NCI-H1694 treated with DMSO at 0.1 percent for 48 hours (cell line): ENCODE results near the gene GDF15.
"Not testable (repeated sequence)": the region's sequence is repeated elsewhere in the genome, so short reads cannot be mapped to it uniquely, and the experiment has no call there.

Experiments used
- DNase-seq: peaks from one replicate; lab custom pipeline; 2025; lab: John Stamatoyannopoulos, UW

The GDF15 gene

DNA sequence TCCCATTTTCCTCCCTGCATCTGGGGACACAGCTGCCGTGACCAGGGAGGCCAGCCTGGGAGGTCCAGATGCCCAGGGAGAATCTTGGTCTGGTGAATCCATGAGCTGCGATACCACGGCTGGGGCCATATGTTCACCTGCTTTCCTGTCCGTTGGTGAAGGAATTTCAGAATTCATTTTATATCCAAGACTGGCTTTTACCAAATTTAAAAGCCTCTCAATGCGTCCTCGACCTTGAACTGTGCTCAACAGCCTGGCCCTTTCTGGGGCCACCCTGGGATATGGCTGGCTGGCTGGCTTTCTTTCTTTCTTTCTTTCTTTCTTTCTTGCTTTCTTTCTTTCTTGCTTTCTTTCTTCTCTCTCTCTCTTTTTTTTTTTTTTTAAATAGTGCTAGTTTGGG, 22.2 kb upstream of the GDF15 start:
- no peak for DNase-seq

DNA sequence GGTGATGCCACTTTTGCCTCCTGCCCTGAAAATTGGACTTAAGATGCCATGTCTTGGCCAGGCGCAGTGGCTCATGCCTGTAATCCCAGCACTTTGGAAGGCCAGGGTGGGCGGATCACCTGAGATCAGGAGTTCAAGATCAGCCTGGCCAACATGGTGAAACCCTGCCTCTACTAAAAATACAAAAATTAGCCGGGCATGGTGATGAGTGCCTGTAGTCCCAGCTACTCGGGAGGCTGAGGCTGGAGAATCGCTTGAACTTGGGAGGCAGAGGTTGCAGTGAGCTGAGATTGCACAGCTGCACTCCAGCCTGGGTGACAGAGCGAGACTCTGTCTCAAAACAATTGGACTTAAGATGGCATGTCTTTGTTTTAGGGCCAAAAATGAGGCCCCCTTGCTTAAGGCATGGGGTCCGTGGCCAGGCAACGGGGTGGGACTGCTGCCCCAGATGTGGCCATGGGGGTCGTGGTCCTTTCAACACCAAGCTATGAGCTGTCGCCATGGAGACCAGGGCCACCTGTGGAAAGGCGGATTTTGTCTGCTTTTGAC, 21.6 kb upstream of the GDF15 start:
- DNase-seq, result not testable (repeated sequence)

- DNase-seq, result peak; percentile 14
These were observed 21.0 kb upstream of the GDF15 start for GRCh38 chr19:18364826-18365528.

GRCh38 chr19:18366021-18366435, 19.9 kb upstream of the GDF15 start:
- no peak for DNase-seq

- DNase-seq, result no peak
These were observed 17.3 kb upstream of the GDF15 start for GRCh38 chr19:18368504-18369222.

DNA sequence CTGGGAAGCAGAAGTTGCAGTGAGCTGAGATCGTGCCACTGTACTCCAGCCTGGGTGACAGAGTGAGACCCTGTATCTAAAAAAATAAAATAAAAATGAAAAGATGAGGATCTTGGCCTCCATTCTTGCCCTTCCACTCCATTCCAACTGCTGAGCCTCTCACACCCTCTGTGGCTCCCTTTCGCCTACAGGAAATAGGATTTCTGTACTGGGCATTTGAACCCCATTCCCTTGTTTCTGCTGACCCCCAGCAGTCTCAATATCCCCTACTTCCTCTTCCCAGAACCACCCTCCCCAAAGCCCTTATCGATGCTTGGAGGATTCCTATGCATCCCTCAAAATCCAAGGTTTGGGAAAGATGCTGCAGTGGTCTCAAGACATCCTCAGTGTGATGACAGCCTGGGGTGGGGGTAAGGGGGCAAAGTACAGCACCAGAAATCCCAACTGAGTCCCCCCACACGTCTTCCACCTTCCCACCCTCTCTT, 12.5 kb upstream of the GDF15 start:
- DNase-seq, result no peak

GRCh38 chr19:18373892-18374629, 11.9 kb upstream of the GDF15 start:
- DNase-seq, result peak; percentile 8

DNA sequence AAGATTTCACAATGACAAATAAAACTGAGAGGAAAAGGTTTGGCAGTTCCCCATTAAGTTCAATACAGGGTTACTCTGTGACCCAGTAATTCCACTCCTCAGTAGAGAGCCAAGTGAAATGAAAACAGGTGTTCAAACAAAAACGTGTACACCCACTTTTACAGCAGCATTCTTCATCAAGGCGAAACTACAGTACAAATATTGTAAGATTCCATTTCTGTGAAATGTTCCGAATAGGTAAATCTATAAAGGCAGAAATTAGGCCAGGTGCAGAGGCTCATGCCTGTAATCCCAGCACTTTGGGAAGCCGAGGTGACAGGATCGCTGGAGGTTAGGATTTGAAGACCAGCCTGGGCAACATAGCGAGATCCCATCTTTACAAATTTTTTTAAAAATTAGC, 8.9 kb upstream of the GDF15 start:
- no peak for DNase-seq

- DNase-seq, result no peak
These were observed 5.9 kb upstream of the GDF15 start for GRCh38 chr19:18379803-18380747.

DNA sequence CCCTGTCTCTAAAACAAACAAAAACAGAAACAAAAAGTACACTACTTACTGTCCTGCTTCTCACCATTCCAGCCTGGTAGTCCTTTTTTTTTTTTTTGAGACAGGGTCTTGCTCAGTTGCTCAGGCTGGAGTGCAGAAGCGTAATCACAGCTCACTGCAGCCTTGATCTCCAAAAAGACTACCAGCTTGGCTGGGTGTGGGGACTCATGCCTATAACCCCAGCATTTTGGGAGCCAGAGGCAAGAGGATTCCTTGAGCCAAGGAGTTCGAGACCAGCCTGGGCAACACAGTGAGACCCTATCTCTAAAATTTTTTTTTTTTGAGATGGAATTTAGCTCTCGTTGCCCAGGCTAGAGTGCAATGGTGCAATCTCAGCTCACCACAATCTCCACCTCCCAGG, 5.1 kb upstream of the GDF15 start:
- no peak for DNase-seq

- DNase-seq, result not testable (repeated sequence)
These were observed 2.3 kb upstream of the GDF15 start for GRCh38 chr19:18383622-18384021.

DNA sequence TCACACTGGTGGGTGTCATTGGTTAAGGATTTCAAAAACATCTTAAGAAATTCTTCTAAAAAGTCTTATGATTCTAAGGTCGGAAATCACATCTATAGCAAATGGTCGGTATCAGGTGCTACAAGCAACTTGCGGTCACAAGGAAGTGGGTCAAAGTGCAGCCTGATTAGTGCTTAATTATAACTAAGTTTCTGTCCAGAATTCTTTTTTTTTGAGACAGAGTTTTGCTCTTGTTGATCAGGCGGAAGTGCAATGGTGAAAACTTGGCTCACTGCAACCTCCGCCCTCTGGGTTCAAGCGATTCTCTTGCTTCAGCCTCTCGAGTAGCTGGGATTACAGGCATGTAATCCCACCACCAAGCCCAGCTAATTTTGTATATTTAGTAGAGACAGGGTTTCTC, 1.2 kb upstream of the GDF15 start:
- no peak for DNase-seq

- no peak for DNase-seq
These were observed 641 bp upstream of the GDF15 start for GRCh38 chr19:18385359-18385674.

DNA sequence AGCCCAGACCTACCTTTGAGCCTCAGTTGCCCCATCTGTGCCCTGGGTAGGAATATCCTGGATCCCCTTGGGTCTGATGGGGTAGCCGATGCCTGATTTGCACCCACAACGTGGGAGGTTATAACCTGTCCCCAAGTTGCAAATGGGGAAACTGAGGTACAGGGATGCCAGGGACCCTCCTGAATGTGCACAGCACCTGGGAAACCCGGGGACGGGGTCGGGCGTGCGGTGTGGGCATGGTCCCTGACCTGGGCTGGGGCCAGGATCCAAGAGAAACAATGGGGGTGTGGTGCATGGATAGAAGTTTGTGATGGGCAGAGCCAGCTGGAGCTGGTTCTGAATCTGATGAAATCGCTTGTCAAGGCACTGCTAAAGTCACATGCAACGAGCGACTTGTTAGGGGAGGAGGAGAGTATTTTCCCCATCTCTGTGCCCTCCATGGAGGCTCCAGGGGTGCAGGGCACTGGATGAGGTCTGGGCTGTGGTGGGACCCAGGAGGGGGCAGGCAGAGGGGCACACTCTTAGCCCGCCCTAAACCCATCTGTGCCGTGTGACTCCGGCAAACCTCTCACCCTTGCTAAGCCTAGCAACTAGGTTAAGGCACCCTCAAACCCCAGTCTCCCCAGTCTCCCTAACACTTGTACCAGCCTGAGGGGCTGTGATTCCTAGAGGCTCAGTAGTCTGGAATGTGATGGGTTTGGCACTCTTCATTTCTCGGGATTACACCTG, 749 bp downstream of the GDF15 start:
- DNase-seq, result no peak

GRCh38 chr19:18388100-18388959, 2.4 kb downstream of the GDF15 start:
- peak; percentile 64 for DNase-seq

- no peak for DNase-seq
These were observed 3.2 kb downstream of the GDF15 start for GRCh38 chr19:18388960-18389725.

DNA sequence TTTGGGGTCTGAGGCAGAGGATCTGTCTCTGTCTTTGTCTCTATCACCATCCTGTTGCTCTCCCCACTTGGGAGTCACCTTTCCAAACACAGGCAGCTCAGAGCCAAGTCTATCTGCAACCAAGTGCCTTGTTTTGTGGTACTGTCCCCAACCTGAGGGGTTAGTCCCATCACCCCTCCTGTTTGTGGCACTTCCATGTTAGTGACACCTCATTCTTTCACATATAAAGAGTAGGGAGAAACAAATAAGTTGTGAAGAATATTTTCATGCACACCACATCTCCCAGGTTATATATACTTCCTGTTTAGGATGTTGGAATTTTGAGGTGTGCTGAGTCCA, 3.7 kb downstream of the GDF15 start:
- DNase-seq, result no peak

GRCh38 chr19:18390065-18390907, 4.3 kb downstream of the GDF15 start:
- peak; percentile 62 for DNase-seq
